Endothelial cell of umbilical vein (primary cell): ENCODE data around the gene ARMC8. TPM values are rescaled to one million over a fixed set of nuclear protein-coding genes. Genes with fewer than 3 reads are reported as not detected.

ENCODE experiments used
- BruUV-seq: library from RNA; stranded (reverse); fragments of 400-500 nt; replicated peaks from 2 replicates; lab custom pipeline; 2021; lab: Mats Ljungman, UMichigan
- CTCF ChIA-PET: fragments of 300-600, 350-600 bp; sonication (Branson Sonifier 250); formaldehyde crosslinking; loops from one replicate; lab custom pipeline; 2021; ENCODE audit warnings: antibody characterized with exemption, inconsistent platforms; lab: Charles Lee
- POLR2A ChIA-PET: fragments of 300-600, 350-600 bp; sonication (Branson Sonifier 250); formaldehyde crosslinking; loops from one replicate; lab custom pipeline; 2021; ENCODE audit warnings: antibody characterized with exemption, inconsistent platforms; lab: Charles Lee
- DNase-seq: peaks from one replicate; pipeline ENCODE4 v3.0.0-alpha.2; 2011; ENCODE audit warnings: low read depth, low spot score
- FAIRE-seq: peaks from 2 replicates; lab custom pipeline; 2011; peaks lifted over from hg19 to GRCh38; lab: Jason Lieb, UNC
- H2AFZ ChIP-seq: 2 replicates; pipeline ENCODE4 v1.6.0; 2012; ENCODE audit warnings: low read depth, low read length, control low read depth, inconsistent platforms
- H3K27ac ChIP-seq: 2 replicates; pipeline ENCODE4 v1.5.1; 2011; ENCODE audit warnings: low read depth, mild to moderate bottlenecking, control low read depth, low read length, moderate library complexity; ENCODE audit not compliant: insufficient read depth
- H3K27me3 ChIP-seq, 2 experiments: 2 replicates each; pipeline versions ENCODE4 v1.6.0 to v1.6.1; 2011; ENCODE audit warnings: low read length in 2 of 2, mixed read lengths in 1 of 2; ENCODE audit not compliant: control insufficient read depth in 2 of 2, insufficient read depth in 2 of 2
- H3K36me3 ChIP-seq, 2 experiments: 2 replicates in 1 of 2; 3 replicates in 1 of 2; pipeline ENCODE4 v1.5.1; 2011; ENCODE audit warnings: low read length in 2 of 2, mild to moderate bottlenecking in 1 of 2, moderate library complexity in 1 of 2; ENCODE audit not compliant: control insufficient read depth in 2 of 2, insufficient read depth in 2 of 2; ENCODE audit errors: extremely low read depth in 1 of 2
- H3K4me1 ChIP-seq: 3 replicates; pipeline ENCODE4 v1.5.1; 2011; ENCODE audit warnings: mild to moderate bottlenecking, low read length; ENCODE audit not compliant: control insufficient read depth, insufficient read depth; ENCODE audit errors: extremely low read depth
- H3K4me2 ChIP-seq: 2 replicates; pipeline ENCODE4 v1.6.1; 2011; ENCODE audit warnings: low read length, control low read depth, mixed read lengths; ENCODE audit not compliant: insufficient read depth
- H3K4me3 ChIP-seq, 3 experiments: fragments of 200-600 bp in 1 of 3; sonication (generic), shearing (Covaris generic) in 1 of 3; replicated peaks in 1 of 3; 2 replicates each; pipeline ENCODE4 v1.5.1; 2011 to 2016; ENCODE audit warnings: control low read depth in 3 of 3, low read length in 3 of 3, mild to moderate bottlenecking in 2 of 3, inconsistent platforms in 1 of 3, low read depth in 1 of 3, moderate library complexity in 1 of 3; ENCODE audit not compliant: insufficient read depth in 1 of 3
- H3K79me2 ChIP-seq: 2 replicates; pipeline ENCODE4 v1.6.0; 2012; ENCODE audit warnings: low read length, inconsistent platforms; ENCODE audit not compliant: control insufficient read depth, insufficient read depth
- H3K9ac ChIP-seq: replicated peaks from 2 replicates; pipeline ENCODE3; 2011; ENCODE audit warnings: low read length, control low read depth; ENCODE audit not compliant: insufficient read depth; ENCODE audit errors: extremely low read depth
- H3K9me1 ChIP-seq: replicated peaks from 3 replicates; pipeline ENCODE4 v1.6.0; 2011; ENCODE audit warnings: mild to moderate bottlenecking, low read length; ENCODE audit not compliant: control insufficient read depth, insufficient read depth; ENCODE audit errors: extremely low read depth
- H3K9me3 ChIP-seq: replicated peaks from 2 replicates; pipeline ENCODE4 v1.5.1; 2012; ENCODE audit warnings: low read length, inconsistent platforms; ENCODE audit not compliant: control insufficient read depth, insufficient read depth
- H4K20me1 ChIP-seq: replicated peaks from 2 replicates; pipeline ENCODE3; 2011; ENCODE audit warnings: mild to moderate bottlenecking, low read length; ENCODE audit not compliant: control insufficient read depth, insufficient read depth; ENCODE audit errors: extremely low read depth
- CTCF ChIP-seq, 2 donors: IDR thresholded peaks; 1 replicate in 1 of 2; 2 replicates in 1 of 2; pipeline ENCODE4 v1.5.1; 2011; ENCODE audit warnings: low read length in 2 of 2, mild to moderate bottlenecking in 2 of 2, moderate library complexity in 2 of 2, control low read depth in 1 of 2, inconsistent platforms in 1 of 2, low read depth in 1 of 2; ENCODE audit not compliant: insufficient read depth in 1 of 2; ENCODE audit errors: extremely low read depth in 1 of 2
- EZH2 ChIP-seq: IDR thresholded peaks from 2 replicates; pipeline ENCODE4 v1.6.1; 2012; ENCODE audit warnings: borderline replicate concordance, low read depth, mild to moderate bottlenecking, moderate library complexity, low read length, inconsistent platforms; ENCODE audit not compliant: severe bottlenecking
- FOS ChIP-seq: IDR thresholded peaks from 2 replicates; pipeline ENCODE4 v1.6.1; 2011; ENCODE audit warnings: mild to moderate bottlenecking, low read length, moderate library complexity, borderline replicate concordance; ENCODE audit not compliant: insufficient read depth
- GATA2 ChIP-seq: IDR thresholded peaks from 2 replicates; pipeline ENCODE4 v1.7.0; 2011; ENCODE audit warnings: low read depth, mild to moderate bottlenecking, moderate library complexity, mixed read lengths, low read length; ENCODE audit not compliant: insufficient read length, insufficient read depth
- JUN ChIP-seq: IDR thresholded peaks from 2 replicates; pipeline ENCODE4 v1.6.1; 2011; ENCODE audit warnings: borderline replicate concordance, low read depth; ENCODE audit not compliant: insufficient read length, insufficient read depth
- MAX ChIP-seq: IDR thresholded peaks from 2 replicates; pipeline ENCODE4 v1.6.1; 2011; ENCODE audit not compliant: insufficient read depth, insufficient read length
- MYC ChIP-seq: IDR thresholded peaks from one replicate; pipeline ENCODE4 v1.6.1; 2011; ENCODE audit warnings: mild to moderate bottlenecking, low read depth, low read length
- POLR2A ChIP-seq: IDR thresholded peaks from 2 replicates; pipeline ENCODE4 v1.6.1; 2012; ENCODE audit warnings: low read depth, mild to moderate bottlenecking, control low read depth, low read length
- POLR2AphosphoS5 ChIP-seq: IDR thresholded peaks from 2 replicates; pipeline ENCODE4 v1.6.1; 2012; ENCODE audit warnings: low read depth, mild to moderate bottlenecking, control low read depth, low read length, moderate library complexity; ENCODE audit not compliant: insufficient read depth
- dilution Hi-C: fragments of 300-500 bp; cut with MboI; formaldehyde crosslinking; loops from one replicate; pipeline ENCODE4 v1.15.0; 2019; ENCODE audit warnings: low sequenced_read_pairs; ENCODE audit not compliant: extremely low pct_ligation_motif_present
- intact Hi-C: fragments of 100-400 bp; cut with micrococcal nuclease; formaldehyde crosslinking; loops from one replicate; pipeline ENCODE4 v1.10.0; 2022
- polyA plus RNA-seq, 4 experiments: library from polyadenylated mRNA; depleted of rRNA in 3 of 4; stranded (reverse) in 3 of 4; unstranded in 1 of 4; fragments of >200 nt; gene quantifications; 2 replicates each; pipeline versions ENCODE4 v1.2.1 to v1.2.3, GENCODE V29; 2011 to 2012; ENCODE audit warnings: missing spikeins in 1 of 4
- total RNA-seq: library from RNA; stranded (reverse); gene quantifications from 2 replicates; pipeline ENCODE4 v1.2.3, GENCODE V29; 2021

ARMC8 gene
- total and polyA plus RNA-seq, 2 donors (not counting 3 experiments of a cell fraction or from before 2014, with no cell fraction given): 39.6 to 46.0 TPM

GRCh38 chr3:138210528-138210927, 23.4 kb downstream of the ARMC8 start:
- peaks cover 71% of the 10 kb centered on the region for H3K79me2 ChIP-seq

More at GRCh38 chr3:138210528-138210927, 23.4 kb downstream of the ARMC8 start:
- Histone ChIP-seq H4K20me1 (peaks cover 6% of the 10 kb centered on the region), H3K9me3 (no peaks in the 10 kb centered on the region), H3K9ac (no peak overlapping the region), H3K4me1 (no peaks in the 10 kb centered on the region), H3K4me3 (no peak overlapping the region), H3K36me3 (no peaks in the 10 kb centered on the region), H3K27me3 (no peaks in the 10 kb centered on the region), H3K9me1 (no peaks in the 10 kb centered on the region), H2AFZ (no peak overlapping the region), H3K4me2 (no peak overlapping the region), H3K27ac (no peak overlapping the region)
- POLR2A ChIA-PET: no interaction called here
- no TSS peak for BruUV-seq
- TF ChIP-seq MYC (no peak), MAX (no peak), POLR2A (no peak), GATA2 (no peak), JUN (no peak), CTCF (IDR thresholded peaks at IDR 0.05; ENCODE audit: extremely low read depth in 1 of 2, insufficient read depth in 1 of 2, low read depth in 1 of 2, low read length in 2 of 2) (no peak), FOS (no peak), EZH2 (no peak), POLR2AphosphoS5 (no peak)
- dilution Hi-C loops (no loop called here), intact Hi-C loops (no loop called here)
- CTCF ChIA-PET: interaction anchor here (1.1 to 1.2 kb wide), 2 partner anchors 10 to 13 kb away, joined by 3 read pairs; no protein-coding TSS in a partner anchor
- DNase-seq (no peak), FAIRE-seq (no peak)
